ENCODE data around the gene HPS5.

DNA sequence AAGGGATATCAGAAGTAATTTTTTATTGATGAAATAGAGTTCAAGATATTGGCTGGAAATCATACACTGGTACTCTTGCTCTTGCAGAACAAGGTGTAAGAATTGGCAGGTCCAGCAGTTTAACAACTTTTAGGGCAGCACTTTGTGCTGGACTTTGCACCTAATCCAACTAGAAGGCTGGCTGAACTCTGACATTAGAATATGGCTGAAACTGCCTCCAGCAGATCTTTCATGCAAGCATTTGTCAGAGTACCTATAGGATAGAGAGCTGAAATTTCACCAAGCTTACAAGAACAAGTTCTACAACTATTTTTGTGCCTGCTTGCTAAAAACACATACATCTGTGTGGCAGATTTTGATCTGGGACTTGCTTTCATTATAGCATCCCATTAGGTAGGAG is 17.2 kb downstream of the HPS5 start:
- TF ChIP-seq, protein P1, sequence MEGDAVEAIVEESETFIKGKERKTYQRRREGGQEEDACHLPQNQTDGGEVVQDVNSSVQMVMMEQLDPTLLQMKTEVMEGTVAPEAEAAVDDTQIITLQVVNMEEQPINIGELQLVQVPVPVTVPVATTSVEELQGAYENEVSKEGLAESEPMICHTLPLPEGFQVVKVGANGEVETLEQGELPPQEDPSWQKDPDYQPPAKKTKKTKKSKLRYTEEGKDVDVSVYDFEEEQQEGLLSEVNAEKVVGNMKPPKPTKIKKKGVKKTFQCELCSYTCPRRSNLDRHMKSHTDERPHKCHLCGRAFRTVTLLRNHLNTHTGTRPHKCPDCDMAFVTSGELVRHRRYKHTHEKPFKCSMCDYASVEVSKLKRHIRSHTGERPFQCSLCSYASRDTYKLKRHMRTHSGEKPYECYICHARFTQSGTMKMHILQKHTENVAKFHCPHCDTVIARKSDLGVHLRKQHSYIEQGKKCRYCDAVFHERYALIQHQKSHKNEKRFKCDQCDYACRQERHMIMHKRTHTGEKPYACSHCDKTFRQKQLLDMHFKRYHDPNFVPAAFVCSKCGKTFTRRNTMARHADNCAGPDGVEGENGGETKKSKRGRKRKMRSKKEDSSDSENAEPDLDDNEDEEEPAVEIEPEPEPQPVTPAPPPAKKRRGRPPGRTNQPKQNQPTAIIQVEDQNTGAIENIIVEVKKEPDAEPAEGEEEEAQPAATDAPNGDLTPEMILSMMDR (IDR thresholded peaks at IDR 0.05), result no peak
- TF ChIP-seq POLR2A (IDR thresholded peaks at IDR 0.05), result no peak

All from breast epithelium (tissue), 3 donors.